Uterus (tissue), 4 donors: Measurements from ENCODE around the gene MRLN. TPM values are rescaled to one million over a fixed set of nuclear protein-coding genes. Genes with fewer than 3 reads are reported as not detected.

Experiments
- DNase-seq, 2 donors: peaks; one replicate each; pipeline ENCODE4 v3.0.0-alpha.2; 2019 to 2020
- H3K27ac ChIP-seq, 2 donors: fragments of 200-600 bp; sonication (generic); 1 replicate in 1 of 2; 2 replicates in 1 of 2; pipeline ENCODE4 v1.5.1; 2016 to 2018
- H3K27me3 ChIP-seq, 2 donors: fragments of 200-600 bp; sonication (generic); one replicate each; pipeline ENCODE4 v1.5.1; 2018 to 2019; ENCODE audit warnings: control low read depth in 1 of 2
- H3K36me3 ChIP-seq, 2 donors: fragments of 200-600 bp; sonication (generic); one replicate each; pipeline ENCODE4 v1.5.1; 2019; ENCODE audit warnings: control low read depth in 1 of 2
- H3K4me1 ChIP-seq, 2 donors: fragments of 200-600 bp; sonication (generic); one replicate each; pipeline ENCODE4 v1.5.1; 2018 to 2019; ENCODE audit warnings: control low read depth in 1 of 2
- H3K4me3 ChIP-seq, 2 donors: fragments of 200-600 bp; sonication (generic); 1 replicate in 1 of 2; 2 replicates in 1 of 2; pipeline ENCODE4 v1.5.1; 2018 to 2019; ENCODE audit warnings: mild to moderate bottlenecking in 1 of 2
- H3K9me3 ChIP-seq, 2 donors: fragments of 200-600 bp; sonication (generic); one replicate each; pipeline ENCODE4 v1.5.1; 2019; ENCODE audit warnings: control low read depth in 1 of 2
- POLR2A ChIP-seq, 2 donors: fragments of 450-650 bp; IDR thresholded peaks; one replicate each; pipeline ENCODE4 v1.6.1; 2016; ENCODE audit warnings: antibody characterized with exemption in 2 of 2, mild to moderate bottlenecking in 1 of 2, moderate library complexity in 1 of 2
- intact Hi-C: fragments of 100-400 bp; cut with DNase I; formaldehyde crosslinking; loops from one replicate; pipeline ENCODE4 v1.15.1; 2023; ENCODE audit warnings: low total_unique reads
- total RNA-seq, 4 donors: library from RNA; depleted of rRNA in 3 of 4; stranded (reverse); fragments of >200 nt in 3 of 4; gene quantifications; one replicate each; pipeline versions ENCODE4 v1.1.0 to v1.2.4, GENCODE V29; 2014 to 2023
- TF ChIP-seq, protein P1 (sequence below), 4 experiments: fragments of 200-600 bp in 2 of 4; fragments of 450-650 bp in 2 of 4; sonication (generic) in 2 of 4; IDR thresholded peaks; one replicate each; pipeline ENCODE4 v1.5.1; 2016 to 2019; ENCODE audit warnings: antibody characterized with exemption in 4 of 4, mild to moderate bottlenecking in 2 of 4, moderate library complexity in 1 of 4
- donor health status: DM: yes; HTN: yes; CAD: no.

MRLN gene
- total RNA-seq: under 1 TPM in 1 of 4 donors, not detected in 3; 0.35 TPM

DNA sequence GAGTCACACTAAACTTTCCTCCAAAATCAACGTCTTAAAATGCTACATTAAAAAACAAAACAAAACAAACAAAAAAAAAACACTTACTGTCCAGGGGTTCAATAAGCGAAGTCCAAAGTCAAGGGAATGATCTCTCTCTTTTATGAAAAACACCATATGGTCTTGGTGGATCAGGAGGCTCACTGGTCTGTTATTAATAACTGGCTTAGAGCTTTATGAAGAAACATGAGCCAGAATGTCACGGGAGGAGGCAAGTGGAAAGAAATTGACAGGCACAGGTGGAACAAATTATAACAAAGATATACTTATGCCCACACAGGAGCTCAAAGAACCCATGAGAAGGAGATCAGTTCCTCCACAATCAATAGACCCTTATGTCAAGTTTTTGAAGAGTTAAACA is at the start of gene MRLN:
Gene MRLN (minus strand): TSS at position 189 of the 400 bp plus-strand sequence.
- Histone ChIP-seq H3K9me3 (no peaks in the 10 kb centered on the region), H3K4me1 (no peaks in the 10 kb centered on the region), H3K4me3 (no peak within 1 kb of the TSS), H3K27me3 (no peaks in the 10 kb centered on the region), H3K27ac (no peak within 1 kb of the TSS), H3K36me3 (no peaks in the 10 kb centered on the region)
- intact Hi-C loops: no loop called here
- DNase-seq: no peak
- TF ChIP-seq POLR2A (IDR thresholded peaks at IDR 0.05): no peak
- TF ChIP-seq, protein P1, sequence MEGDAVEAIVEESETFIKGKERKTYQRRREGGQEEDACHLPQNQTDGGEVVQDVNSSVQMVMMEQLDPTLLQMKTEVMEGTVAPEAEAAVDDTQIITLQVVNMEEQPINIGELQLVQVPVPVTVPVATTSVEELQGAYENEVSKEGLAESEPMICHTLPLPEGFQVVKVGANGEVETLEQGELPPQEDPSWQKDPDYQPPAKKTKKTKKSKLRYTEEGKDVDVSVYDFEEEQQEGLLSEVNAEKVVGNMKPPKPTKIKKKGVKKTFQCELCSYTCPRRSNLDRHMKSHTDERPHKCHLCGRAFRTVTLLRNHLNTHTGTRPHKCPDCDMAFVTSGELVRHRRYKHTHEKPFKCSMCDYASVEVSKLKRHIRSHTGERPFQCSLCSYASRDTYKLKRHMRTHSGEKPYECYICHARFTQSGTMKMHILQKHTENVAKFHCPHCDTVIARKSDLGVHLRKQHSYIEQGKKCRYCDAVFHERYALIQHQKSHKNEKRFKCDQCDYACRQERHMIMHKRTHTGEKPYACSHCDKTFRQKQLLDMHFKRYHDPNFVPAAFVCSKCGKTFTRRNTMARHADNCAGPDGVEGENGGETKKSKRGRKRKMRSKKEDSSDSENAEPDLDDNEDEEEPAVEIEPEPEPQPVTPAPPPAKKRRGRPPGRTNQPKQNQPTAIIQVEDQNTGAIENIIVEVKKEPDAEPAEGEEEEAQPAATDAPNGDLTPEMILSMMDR (IDR thresholded peaks at IDR 0.05): no peak

DNA sequence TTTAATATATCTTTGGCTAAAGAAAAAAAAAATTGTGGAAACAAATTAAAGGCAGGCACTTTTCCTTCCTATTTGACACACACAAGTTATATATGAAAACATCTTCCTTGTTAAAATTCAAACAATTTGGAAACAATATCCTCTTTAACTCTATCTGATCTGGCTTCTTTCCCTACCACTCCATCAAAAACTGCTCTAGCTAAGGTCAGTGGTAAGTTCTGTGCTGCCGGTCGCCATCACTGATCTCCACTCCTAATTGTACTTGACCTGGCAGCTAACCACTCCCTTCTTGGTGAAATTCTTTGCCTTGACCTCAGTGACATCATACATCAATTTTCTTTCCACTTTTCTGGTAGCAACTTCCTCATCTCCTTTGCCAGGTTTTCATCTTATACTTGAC is 47.9 kb upstream of the MRLN start:
- Histone ChIP-seq H3K27me3 (no peaks in the 10 kb centered on the region), H3K9me3 (no peaks in the 10 kb centered on the region), H3K4me3 (no peak overlapping the region), H3K36me3 (no peaks in the 10 kb centered on the region), H3K27ac (peak overlapping the region; percentile 45 to 65), H3K4me1 (peaks cover 3 to 25% of the 10 kb centered on the region in 2 donors)
- TF ChIP-seq POLR2A (IDR thresholded peaks at IDR 0.05): no peak
- TF ChIP-seq, protein P1 (IDR thresholded peaks at IDR 0.05): no peak
- DNase-seq: no peak
- intact Hi-C loops: no loop called here

DNA sequence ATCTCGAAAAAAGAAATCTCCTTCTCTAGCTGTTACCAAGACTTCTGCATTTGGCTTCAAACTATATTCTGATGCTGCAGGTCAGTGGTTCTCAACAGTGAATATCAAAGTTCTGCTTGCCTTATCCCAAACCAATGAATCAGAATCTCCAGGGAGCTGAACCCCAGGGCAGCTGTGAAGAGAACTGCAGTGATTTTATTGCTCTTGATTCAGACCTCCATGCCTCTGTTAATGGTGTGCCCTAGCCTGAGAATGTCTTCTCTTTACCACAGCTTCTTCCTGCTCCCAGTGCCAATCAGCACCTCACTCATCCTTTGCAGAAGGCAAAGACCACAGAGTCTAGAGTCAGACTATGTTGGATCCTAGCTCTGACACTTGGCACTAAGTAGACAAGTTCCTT is 46.2 kb upstream of the MRLN start:
- H3K36me3 ChIP-seq: no peaks in the 10 kb centered on the region
- no peak for DNase-seq
- no peak for TF ChIP-seq POLR2A (IDR thresholded peaks at IDR 0.05)
- TF ChIP-seq, protein P1 (IDR thresholded peaks at IDR 0.05): no peak
- H3K4me1 ChIP-seq: peaks cover 3 to 25% of the 10 kb centered on the region in 2 donors
- H3K4me3 ChIP-seq: no peak overlapping the region
- H3K9me3 ChIP-seq: no peaks in the 10 kb centered on the region
- no peaks in the 10 kb centered on the region for H3K27me3 ChIP-seq
- intact Hi-C loops: no loop called here
- peak overlapping the region; percentile 38 to 65 for H3K27ac ChIP-seq

DNA sequence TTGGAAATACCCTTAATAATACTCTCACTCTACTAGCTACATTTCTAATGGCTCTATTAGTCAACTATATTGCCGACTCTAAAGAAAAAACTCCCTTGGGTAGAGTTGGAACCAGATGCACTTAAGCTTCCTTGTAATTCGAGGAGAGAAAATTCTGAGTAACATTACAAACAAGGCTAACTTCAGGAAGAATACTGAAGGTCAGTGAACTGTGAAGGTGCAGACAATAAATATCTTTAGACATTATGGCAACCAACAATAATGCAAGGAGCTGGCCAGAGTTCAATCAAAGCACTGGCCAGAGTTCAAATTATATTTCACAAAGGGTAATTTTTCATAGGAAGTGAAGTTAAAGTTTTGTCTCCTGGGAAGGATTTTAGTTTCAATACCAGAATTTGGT is 40.7 kb upstream of the MRLN start:
- H3K27me3 ChIP-seq: no peaks in the 10 kb centered on the region
- TF ChIP-seq, protein P1 (IDR thresholded peaks at IDR 0.05): no peak
- TF ChIP-seq POLR2A (IDR thresholded peaks at IDR 0.05): no peak
- DNase-seq: no peak
- intact Hi-C loops: no loop called here
- H3K36me3 ChIP-seq: no peaks in the 10 kb centered on the region
- H3K9me3 ChIP-seq: no peaks in the 10 kb centered on the region
- H3K4me3 ChIP-seq: no peak overlapping the region
- peaks cover 0 to 23% of the 10 kb centered on the region in 2 donors for H3K4me1 ChIP-seq
- peak overlapping the region; percentile 34 to 85 for H3K27ac ChIP-seq

DNA sequence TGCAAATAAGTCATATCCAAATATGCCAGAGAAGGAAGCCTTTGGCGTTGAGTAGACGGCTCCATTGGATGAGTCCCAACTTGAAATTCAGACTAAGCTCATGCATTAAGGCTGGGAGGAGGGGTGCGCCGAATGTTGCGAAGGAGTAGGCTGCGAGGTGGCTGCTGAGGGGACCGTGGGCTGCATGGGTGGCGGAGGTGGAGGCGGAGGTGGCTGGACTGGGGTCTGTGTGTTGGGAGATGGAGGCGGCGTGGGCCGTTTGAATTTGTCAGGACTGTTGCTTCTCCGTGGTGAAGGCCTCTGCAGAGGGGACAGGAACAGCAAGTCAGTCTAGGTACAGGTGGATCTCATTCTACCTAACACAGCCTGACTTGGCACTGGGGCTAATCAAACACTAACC is 39.6 kb upstream of the MRLN start:
- intact Hi-C loops: no loop called here
- DNase-seq: no peak
- TF ChIP-seq, protein P1 (IDR thresholded peaks at IDR 0.05): no peak
- TF ChIP-seq POLR2A (IDR thresholded peaks at IDR 0.05): no peak
- Histone ChIP-seq H3K4me1 (peaks cover 0 to 23% of the 10 kb centered on the region in 2 donors), H3K27ac (peak overlapping the region; percentile 14 to 85), H3K4me3 (no peak overlapping the region), H3K27me3 (no peaks in the 10 kb centered on the region), H3K36me3 (no peaks in the 10 kb centered on the region), H3K9me3 (no peaks in the 10 kb centered on the region)
